ENCODE measurements around the gene SCN7A. TPM values are rescaled to one million over a fixed set of nuclear protein-coding genes. Genes with fewer than 3 reads are reported as not detected.

The SCN7A gene
- total and polyA plus RNA-seq, 4 donors, result 0.05 to 7.9 (median 1.1) TPM

DNA sequence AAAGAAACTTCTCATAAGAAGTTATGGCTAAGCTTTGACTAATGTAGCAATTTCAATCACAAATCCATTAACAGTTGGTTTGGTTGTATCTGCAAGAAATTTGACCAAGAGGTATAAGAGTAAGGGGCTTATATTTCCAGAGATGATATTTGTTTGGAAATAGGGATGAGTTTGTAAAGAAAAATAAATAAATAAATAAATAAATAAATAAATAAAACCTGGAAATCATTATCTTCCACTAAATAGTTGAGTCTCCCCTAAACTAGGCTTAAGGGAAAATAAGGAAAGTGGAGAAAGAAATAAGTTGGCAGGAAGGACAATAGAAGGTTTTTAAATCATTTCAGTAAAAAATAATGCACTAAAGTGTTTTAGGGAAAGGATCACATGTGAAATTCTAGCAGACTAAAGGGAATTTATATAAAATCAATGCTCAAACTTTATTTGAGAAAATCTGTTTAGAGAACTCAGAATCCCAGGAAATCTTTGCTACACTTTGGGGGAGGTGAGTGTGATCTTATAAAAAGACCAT is 23.5 kb upstream of the SCN7A start:
- DNase-seq (ENCODE audit: low spot score), result no peak
- Histone ChIP-seq H3K9ac (ENCODE audit: low read depth in 1 of 2, low read length in 2 of 2) (no peak overlapping the region), H3K27ac (ENCODE audit: low read depth in 1 of 2, low read length in 2 of 2) (no peak overlapping the region), H3K4me1 (ENCODE audit: control insufficient read depth in 4 of 4, insufficient read depth in 4 of 4, low read length in 3 of 4) (no peaks in the 10 kb centered on the region), H3K36me3 (ENCODE audit: control insufficient read depth in 4 of 4, insufficient read depth in 3 of 4, low read depth in 1 of 4, low read length in 3 of 4) (no peaks in the 10 kb centered on the region), H3K27me3 (ENCODE audit: control insufficient read depth in 4 of 4, insufficient read depth in 4 of 4, low read length in 3 of 4) (no peaks in the 10 kb centered on the region), H3K9me3 (ENCODE audit: control insufficient read depth in 4 of 4, low read length in 3 of 4) (no peaks in the 10 kb centered on the region), H3K4me3 (ENCODE audit: low read depth in 1 of 3, low read length in 3 of 3) (no peak overlapping the region)
- TF ChIP-seq, protein P1, sequence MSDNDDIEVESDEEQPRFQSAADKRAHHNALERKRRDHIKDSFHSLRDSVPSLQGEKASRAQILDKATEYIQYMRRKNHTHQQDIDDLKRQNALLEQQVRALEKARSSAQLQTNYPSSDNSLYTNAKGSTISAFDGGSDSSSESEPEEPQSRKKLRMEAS (IDR thresholded peaks at IDR 0.05), result no peak
- TF ChIP-seq, protein P2, sequence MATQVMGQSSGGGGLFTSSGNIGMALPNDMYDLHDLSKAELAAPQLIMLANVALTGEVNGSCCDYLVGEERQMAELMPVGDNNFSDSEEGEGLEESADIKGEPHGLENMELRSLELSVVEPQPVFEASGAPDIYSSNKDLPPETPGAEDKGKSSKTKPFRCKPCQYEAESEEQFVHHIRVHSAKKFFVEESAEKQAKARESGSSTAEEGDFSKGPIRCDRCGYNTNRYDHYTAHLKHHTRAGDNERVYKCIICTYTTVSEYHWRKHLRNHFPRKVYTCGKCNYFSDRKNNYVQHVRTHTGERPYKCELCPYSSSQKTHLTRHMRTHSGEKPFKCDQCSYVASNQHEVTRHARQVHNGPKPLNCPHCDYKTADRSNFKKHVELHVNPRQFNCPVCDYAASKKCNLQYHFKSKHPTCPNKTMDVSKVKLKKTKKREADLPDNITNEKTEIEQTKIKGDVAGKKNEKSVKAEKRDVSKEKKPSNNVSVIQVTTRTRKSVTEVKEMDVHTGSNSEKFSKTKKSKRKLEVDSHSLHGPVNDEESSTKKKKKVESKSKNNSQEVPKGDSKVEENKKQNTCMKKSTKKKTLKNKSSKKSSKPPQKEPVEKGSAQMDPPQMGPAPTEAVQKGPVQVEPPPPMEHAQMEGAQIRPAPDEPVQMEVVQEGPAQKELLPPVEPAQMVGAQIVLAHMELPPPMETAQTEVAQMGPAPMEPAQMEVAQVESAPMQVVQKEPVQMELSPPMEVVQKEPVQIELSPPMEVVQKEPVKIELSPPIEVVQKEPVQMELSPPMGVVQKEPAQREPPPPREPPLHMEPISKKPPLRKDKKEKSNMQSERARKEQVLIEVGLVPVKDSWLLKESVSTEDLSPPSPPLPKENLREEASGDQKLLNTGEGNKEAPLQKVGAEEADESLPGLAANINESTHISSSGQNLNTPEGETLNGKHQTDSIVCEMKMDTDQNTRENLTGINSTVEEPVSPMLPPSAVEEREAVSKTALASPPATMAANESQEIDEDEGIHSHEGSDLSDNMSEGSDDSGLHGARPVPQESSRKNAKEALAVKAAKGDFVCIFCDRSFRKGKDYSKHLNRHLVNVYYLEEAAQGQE (IDR thresholded peaks at IDR 0.05), result no peak
- TF ChIP-seq NR2F2 (IDR thresholded peaks at IDR 0.05), result no peak
- no peak for TF ChIP-seq TAF1 (conservative IDR thresholded peaks at IDR 0.05)

DNA sequence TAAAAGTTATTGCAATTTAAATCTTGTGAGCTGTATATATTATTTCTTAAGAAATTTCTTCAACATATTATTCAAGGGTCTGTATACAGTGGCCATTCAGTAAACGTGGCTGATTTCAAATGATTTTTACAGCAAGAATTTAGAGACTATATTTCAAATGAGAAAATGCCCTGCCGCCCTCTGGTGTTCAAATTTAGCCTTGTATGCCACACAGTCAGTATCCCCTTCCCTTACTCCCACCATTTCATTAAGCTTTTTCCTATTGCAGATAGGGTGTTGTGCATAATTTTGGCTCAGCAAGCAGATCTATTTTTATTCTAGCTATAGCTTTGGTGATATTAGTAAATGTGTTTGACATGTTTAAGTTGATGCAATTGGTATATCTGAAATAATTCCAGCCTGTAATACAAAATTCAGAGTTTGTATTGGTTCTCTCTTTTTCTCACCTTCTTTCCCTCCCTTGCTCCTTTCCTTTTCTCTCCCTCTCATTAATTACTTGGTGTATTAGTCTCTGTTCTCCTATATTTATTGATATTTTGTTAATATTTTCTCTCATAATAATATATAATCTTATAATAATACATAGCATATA is 22.8 kb upstream of the SCN7A start:
- H3K9ac ChIP-seq (ENCODE audit: low read depth in 1 of 2, low read length in 2 of 2), result no peak overlapping the region
- TF ChIP-seq EGR1 (IDR thresholded peaks at IDR 0.05; ENCODE audit: low read depth in 2 of 2) (no peak), NR2F2 (IDR thresholded peaks at IDR 0.05) (no peak), JUND (IDR thresholded peaks at IDR 0.05) (no peak), GABPA (IDR thresholded peaks at IDR 0.05 in 1 of 2, conservative IDR thresholded peaks at IDR 0.05 in 1 of 2) (no peak), FOXA1 (IDR thresholded peaks at IDR 0.05) (no peak), RAD21 (IDR thresholded peaks at IDR 0.05) (peak; percentile 75 to 81), HNF4G (IDR thresholded peaks at IDR 0.05) (no peak), FOXA2 (IDR thresholded peaks at IDR 0.05) (no peak)
- TF ChIP-seq, protein P3, sequence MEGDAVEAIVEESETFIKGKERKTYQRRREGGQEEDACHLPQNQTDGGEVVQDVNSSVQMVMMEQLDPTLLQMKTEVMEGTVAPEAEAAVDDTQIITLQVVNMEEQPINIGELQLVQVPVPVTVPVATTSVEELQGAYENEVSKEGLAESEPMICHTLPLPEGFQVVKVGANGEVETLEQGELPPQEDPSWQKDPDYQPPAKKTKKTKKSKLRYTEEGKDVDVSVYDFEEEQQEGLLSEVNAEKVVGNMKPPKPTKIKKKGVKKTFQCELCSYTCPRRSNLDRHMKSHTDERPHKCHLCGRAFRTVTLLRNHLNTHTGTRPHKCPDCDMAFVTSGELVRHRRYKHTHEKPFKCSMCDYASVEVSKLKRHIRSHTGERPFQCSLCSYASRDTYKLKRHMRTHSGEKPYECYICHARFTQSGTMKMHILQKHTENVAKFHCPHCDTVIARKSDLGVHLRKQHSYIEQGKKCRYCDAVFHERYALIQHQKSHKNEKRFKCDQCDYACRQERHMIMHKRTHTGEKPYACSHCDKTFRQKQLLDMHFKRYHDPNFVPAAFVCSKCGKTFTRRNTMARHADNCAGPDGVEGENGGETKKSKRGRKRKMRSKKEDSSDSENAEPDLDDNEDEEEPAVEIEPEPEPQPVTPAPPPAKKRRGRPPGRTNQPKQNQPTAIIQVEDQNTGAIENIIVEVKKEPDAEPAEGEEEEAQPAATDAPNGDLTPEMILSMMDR (IDR thresholded peaks at IDR 0.05; ENCODE audit: low read depth, low read length, missing input control), result peak; percentile 59
- TF ChIP-seq, protein P4, sequence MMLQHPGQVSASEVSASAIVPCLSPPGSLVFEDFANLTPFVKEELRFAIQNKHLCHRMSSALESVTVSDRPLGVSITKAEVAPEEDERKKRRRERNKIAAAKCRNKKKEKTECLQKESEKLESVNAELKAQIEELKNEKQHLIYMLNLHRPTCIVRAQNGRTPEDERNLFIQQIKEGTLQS (IDR thresholded peaks at IDR 0.05), result no peak
- H3K4me1 ChIP-seq (ENCODE audit: control insufficient read depth in 4 of 4, insufficient read depth in 4 of 4, low read length in 3 of 4), result no peaks in the 10 kb centered on the region
- H3K36me3 ChIP-seq (ENCODE audit: control insufficient read depth in 4 of 4, insufficient read depth in 3 of 4, low read depth in 1 of 4, low read length in 3 of 4), result no peaks in the 10 kb centered on the region
- H3K9me3 ChIP-seq (ENCODE audit: control insufficient read depth in 4 of 4, low read length in 3 of 4), result no peaks in the 10 kb centered on the region
- no peak for DNase-seq (ENCODE audit: low spot score)
- 8% methylated on average over 2 of the region's 2 CpGs for WGBS
- H3K27me3 ChIP-seq (ENCODE audit: control insufficient read depth in 4 of 4, insufficient read depth in 4 of 4, low read length in 3 of 4), result no peaks in the 10 kb centered on the region
- H3K4me3 ChIP-seq (ENCODE audit: low read depth in 1 of 3, low read length in 3 of 3), result no peak overlapping the region
- H3K27ac ChIP-seq (ENCODE audit: low read depth in 1 of 2, low read length in 2 of 2), result no peak overlapping the region
